ENCODE data around the gene NXPH1. TPM values are rescaled to one million over a fixed set of nuclear protein-coding genes. Genes with fewer than 3 reads are reported as not detected.

The NXPH1 gene
- total RNA-seq, result not detected in 2 replicates

DNA sequence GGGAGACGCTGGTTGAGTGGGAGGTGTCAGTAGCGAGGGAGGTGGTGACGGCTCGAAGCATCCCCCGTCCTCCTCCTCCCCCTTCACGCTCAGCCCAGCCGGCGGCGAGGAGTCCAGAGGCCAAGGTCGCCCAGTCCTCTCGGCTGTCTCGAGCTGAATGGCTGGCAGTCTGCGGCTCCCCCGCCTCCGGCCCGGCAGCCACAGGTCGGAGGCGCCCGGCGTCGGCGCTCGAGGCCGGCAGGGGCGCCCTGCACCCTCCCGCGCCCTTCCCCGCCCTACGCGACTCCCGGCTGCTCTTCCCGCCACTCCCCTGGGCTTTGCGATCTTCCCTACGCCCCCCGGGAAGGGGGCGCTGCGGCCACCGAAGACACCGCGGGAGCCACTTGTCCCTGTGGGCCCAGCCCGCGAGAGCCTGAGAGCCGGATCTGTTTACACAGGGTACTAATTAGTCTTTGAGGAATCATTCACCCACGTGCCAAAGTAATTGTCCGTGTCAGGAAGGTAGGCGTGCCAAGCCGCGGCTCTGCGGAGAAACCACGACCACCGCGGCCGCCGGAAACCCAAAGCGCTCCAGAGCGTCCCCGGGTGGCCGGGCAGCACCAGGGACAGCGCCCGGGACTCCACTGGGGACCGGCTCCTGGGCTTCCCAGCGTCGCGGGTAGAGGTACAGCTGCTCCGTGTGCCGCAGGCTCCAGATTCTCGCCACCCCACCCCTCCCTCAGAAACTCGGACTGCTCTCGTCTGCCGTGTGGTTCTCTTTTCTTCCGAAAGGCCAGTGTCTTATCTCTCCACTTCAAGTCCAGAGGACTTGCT, at the start of gene NXPH1:
NXPH1 (plus strand) TSS at position 133 of the 813 bp plus-strand sequence.
- no peak for DNase-seq (ENCODE audit: low read depth)

DNA sequence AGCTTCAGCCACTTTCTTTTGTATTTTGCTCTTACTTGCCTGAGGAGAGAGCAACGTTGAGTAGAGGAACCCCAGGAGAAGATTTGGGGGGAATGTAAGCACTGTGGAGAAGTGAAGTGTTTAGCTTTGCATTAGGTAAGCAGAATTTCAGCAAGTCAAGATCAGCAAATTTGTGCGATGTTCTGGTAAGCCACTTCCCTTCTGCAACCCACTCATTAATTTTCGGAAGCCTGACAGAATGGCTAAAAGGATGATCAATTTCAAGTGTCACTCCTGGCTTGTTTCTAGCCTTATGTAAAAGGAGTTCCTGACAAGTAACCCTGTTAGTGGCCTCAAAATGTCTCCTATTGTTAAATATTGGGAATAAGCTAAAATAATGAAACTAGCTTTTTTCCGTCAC, 48.5 kb upstream of the NXPH1 start:
- no peak for DNase-seq (ENCODE audit: low read depth)

DNA sequence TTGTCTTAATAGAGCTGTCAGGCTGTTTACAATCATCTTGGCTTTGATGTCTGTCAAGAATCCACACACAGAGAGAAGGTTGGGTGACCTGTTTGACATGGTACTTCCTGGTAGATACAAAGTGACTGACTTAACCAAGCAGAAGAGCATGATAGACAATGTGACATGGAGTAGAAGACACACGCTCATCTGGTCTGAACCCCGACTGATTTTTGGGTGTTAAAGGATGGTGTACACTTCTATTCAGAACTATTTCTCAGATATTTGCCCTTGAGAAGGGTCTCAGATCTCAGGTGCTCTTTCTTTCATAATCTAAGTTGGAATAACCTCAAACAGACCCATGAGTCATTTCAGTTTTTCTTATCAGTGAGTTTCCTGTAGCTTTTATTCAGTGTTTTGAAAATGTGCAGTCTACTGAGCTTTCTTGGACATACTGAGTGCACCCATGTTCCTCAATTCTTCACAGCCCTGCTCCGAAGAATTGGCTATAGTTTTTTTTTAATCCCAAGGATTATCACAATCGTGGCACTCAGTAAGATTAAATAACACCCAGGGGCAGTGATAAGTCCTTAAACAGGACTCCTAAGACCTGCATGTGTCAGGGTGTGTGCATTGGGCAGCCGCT, 46.4 kb upstream of the NXPH1 start:
- no peak for DNase-seq (ENCODE audit: low read depth)

DNA sequence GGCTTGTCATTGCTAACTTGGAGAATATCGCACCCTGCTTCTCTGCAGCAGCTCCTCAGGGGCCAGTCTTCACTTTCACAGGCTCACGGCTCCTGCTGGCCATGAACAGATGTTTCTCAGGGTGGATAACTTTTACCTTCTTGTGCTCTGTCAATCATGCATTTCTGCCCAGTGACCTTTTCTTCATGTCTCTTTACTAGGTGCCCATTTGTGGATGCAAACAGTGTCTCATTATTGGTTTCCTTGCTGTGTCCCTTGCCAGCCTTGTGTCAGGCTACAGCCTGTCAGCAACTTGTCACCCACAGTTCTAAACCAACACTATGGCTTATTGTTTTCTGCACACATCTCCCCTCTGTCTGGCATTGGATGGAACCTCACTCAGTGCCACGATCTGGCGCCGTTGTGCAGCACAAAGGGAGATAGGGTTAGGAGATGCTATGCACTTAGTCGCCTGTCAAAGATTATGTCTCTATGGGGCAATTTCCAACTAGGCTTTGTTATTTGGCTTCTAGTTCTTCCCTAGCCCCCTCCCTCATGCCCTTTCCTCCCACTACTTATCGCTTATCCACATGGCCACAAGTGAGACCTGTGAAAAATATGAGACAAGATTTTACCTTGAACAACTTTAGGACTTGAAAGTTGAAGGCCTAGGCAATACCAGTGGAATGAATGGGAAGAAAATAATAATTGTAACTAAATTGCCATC, 45.7 kb upstream of the NXPH1 start:
- no peak for DNase-seq (ENCODE audit: low read depth)

DNA sequence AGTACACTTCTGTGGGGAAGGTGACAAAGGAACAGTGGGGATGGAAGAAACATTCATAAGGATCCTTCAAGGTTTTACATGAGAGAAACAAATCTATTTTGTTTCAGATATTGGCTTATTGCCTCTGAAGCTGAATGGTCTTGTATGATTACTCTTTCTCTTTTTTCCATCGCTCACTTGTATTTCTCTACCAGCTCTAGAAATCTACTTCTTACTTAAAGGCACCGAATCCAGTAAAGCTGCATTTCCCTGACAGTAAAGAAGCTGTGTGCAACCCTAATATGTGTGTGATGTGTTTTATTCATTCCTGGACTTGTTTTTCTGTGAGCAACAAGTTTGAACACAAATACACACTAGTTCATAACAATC, 45.2 kb upstream of the NXPH1 start:
- no peak for DNase-seq (ENCODE audit: low read depth)

DNA sequence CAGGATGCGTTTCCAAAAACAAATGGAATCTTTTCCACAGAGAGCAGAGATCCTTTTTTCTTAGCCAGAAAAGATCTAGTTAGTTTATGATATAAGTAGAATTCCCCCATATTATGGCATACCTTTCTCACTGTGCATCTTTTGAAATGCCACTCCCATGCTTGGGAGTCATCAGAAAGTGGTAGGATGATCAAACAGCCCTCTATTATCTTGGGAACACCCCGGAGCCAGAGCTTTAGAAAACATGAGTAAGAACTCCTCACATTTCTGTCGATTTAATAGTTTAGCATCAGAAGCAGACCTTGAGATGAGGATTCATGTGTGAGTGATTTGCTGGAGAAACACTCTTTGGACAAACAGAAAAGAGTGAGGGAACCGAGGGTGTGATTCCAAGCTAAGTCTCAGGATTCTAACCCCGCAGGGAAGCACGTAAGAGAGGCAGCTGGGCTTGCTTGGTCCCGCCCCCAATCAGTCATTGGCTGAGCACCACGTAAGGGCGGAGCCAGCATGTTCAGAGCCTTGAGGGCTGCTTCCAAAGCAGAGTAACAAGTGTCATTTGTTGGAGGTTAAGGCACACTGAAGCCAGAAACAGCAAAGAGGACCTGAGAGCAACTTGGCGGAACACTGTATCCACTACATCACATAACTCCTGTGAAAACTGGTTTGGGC, 43.7 kb upstream of the NXPH1 start:
- peak; percentile 9 for DNase-seq (ENCODE audit: low read depth)

DNA sequence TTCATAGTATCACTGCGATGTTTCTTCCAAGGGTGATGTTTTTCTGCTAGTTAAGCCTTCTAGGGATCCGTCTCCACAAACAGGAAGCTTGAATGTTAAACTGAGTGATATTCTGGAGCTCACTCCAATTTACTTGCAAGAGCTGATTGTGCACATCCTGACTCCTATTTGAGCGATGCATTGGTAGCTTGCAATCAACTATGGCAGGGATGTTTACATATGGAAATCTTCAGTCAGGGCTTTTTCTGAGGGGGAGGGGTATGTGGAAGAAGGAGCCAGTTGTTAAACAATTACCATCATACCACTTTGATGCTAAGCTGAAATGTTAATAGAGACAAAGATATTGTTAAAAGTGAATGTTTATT, 43.2 kb upstream of the NXPH1 start:
- no peak for DNase-seq (ENCODE audit: low read depth)

DNA sequence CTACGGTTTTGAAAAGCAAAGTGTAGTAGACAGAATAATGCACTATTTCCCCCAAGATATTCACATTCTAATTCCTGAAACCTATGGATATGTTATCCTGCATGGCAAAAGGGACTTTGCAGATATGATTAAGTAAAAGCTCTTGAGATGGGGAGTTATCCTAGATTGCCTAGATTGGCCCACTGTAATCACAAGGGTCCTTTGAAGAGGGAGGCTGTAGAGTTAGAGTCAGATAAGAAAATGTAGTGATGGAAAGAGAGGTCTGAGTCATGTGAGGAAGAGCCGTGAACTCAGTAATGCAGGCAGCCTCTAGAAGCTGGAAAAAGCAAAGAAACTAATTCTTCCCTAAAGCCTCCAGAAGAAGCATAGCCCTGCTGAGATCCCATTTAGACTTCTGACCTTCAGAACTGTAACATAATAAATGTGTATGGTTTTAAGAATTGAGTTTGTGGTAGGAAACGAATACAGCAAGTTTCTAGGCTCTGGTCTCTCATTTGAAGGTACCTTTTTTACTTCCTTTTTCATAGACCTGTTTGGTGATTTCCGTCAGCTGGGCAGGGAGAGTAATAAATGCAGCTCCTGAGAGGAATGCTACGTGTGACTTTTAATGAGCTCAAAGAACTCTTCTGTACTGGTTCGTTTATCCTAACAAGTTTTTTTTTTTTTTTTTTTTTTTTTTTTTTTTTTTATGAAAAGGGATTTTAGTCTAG, 41.9 kb upstream of the NXPH1 start:
- DNase-seq (ENCODE audit: low read depth), result no peak

DNA sequence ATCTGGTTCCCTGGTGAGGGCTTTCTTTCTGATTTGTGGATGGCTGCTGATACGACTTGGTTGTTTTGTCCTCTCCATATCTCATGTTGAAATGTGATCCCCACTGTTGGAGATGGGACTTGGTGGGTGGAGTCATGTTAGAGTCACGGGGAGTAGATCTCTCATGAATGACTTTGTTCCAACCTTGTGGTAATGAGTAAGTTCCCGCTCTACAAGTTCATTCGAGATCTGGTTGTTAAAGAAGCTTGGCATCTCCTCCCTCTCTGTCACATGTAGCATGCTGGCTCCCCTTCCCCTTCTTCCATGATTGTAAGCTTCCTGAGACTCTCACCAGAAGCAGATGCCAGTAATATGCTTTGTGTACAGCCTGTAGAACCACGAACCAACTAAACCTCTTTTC, 37.1 kb upstream of the NXPH1 start:
- DNase-seq (ENCODE audit: low read depth), result no peak

DNA sequence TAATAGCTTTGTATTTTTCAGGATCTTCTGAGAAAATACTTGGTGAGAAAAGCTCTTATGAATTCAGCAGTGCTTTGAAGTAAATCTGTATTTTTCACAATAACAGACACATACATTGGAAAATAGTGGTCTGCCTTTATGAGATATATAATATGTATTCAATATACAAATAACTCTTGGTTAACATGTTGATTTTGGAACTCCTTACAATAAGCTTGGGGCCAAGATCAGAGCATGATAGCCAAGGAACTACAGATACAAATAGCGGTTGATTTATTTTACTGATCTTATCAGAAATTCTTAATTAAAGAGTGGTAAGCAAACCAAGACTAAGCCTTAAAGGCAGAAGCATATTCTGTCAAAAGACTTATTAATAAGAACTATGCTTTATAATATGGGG, 24.5 kb upstream of the NXPH1 start:
- no peak for DNase-seq (ENCODE audit: low read depth)

DNA sequence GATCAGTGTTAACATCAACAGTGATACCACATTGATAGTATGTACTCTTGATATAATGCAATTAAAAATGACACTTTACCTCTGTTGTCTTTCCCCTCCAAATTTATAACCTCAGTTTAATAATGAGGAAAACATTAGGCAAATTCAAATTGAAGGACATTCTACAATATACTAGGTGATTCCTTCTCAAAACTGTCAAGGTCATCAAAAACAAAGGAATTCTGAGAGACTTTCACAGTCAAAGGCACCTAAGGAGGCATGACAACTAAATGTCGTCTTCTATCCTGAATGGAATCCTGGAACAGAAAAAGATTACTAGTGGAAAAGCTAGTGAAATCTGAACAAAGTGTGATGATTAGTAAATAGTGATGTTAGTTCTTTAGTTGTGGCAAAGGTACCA, 22.3 kb upstream of the NXPH1 start:
- DNase-seq (ENCODE audit: low read depth), result no peak

DNA sequence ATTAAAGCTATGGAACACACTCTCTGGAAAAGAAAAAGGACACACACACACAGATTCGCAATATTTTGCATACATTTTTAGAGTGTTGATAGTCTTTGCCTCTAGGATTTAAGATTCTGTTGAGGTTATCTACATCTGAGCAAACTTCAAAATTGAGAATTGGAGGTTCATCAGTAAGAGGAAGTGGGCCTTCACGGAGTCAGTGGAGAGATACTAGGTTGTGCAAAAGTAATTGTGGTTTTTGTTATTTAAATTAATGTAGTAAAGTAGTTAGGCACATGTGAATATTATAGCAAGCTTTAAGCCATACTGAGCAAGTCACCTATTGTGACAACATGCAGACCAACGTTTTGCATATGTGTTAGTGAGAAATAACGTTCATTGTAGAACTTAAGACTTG, 19.8 kb upstream of the NXPH1 start:
- no peak for DNase-seq (ENCODE audit: low read depth)

DNA sequence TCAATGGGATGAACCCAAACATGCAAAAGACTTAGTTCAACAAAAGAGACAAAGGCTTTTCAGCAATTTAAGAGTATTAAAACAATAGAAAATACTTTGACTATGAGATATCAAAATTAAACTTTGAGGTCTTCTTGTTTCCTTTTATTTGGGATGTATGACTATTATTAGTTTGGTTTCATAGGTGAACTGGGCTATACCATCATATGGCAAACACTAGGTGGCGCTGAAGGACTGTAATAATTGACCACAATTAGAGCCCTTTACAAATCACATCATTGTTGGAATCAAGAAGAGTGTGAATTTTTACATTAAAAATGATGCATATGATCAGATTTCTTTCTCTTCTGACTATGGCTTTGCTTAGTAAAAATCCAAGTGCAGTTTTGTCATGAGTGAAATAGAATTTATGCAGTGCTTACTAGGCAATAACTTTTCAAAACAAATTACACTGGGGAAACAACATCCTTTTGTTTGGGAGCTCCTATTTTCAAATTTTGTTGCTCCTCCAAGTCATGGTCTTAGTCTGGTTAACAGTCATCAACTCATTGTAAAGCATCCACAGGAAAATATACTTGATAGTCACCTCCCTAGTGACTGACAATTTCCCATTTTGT, 14.7 kb upstream of the NXPH1 start:
- DNase-seq (ENCODE audit: low read depth), result peak; percentile 60

DNA sequence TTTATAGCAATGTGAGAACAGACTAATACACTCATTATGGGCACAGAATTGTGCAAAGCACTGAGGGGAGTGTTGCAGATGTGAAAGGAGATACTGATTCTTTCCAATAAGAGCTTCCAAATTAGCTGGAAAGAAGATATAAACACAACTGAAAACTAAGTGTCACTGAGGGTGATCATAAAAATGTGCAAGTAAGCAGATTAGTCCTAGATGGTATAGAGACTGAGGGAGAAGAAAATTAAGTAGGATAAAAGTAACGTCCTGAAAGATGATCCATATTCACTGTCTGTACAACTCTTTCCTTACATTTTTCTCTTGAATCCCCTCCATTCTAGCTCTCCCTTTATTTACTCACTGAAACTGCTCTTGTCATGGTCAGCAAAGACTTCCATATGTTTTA, 11.2 kb upstream of the NXPH1 start:
- no peak for DNase-seq (ENCODE audit: low read depth)

DNA sequence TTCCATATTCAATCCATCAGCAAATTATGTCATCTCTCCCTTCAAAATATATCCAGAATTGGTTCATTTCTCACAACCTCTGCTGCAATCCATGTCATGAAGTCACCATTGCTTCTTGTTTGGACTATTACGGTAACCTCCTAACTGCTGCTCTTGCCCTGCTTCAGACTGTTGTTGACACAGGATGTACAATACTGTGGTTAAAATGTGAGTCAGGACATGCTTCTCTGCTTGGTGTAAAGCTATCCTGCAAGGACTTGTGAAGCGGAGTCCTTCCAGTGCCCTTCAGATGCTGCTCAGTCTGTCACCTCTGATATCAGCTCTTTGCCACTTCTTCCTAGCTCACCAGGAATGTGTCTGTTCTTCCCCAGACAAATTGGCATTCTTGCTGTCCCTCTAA, 10.4 kb upstream of the NXPH1 start:
- DNase-seq (ENCODE audit: low read depth), result no peak

DNA sequence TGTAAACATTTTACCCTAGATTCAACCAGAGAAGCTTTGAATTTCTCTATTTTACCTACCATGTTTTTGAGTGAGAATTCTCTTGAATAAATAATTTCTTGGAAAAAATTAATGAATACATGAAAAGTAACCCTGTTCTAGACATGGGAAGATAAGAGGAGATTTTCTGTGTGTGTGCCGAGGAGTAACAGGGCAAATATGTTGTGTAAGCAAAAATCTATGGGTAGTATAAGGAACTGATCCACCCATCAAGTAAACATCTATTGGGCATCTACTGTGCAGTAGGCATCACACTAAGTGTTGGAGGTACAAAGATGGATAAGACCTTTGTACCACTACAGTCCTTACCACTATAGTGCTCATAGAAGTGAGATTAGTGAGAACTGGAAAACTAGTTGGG, 8.2 kb upstream of the NXPH1 start:
- no peak for DNase-seq (ENCODE audit: low read depth)

DNA sequence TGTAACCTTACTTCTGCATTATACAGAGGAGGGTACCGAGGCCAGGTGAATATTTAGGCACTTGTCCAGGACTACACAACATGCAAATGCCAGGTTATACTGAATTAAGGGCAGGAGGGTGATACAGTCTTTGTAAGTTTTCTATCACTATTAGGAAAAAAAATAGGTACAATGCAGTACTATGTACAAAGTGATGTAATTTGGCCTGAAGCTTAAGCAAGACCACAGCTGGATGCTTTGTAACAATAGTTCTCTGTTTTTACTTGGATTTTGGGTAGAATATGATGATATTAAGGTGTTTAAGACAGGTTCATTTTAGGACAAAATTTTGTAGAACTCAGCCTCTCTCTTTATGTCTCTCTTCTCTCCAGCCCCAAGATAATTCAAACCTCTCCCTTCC, 2.8 kb upstream of the NXPH1 start:
- no peak for DNase-seq (ENCODE audit: low read depth)

DNA sequence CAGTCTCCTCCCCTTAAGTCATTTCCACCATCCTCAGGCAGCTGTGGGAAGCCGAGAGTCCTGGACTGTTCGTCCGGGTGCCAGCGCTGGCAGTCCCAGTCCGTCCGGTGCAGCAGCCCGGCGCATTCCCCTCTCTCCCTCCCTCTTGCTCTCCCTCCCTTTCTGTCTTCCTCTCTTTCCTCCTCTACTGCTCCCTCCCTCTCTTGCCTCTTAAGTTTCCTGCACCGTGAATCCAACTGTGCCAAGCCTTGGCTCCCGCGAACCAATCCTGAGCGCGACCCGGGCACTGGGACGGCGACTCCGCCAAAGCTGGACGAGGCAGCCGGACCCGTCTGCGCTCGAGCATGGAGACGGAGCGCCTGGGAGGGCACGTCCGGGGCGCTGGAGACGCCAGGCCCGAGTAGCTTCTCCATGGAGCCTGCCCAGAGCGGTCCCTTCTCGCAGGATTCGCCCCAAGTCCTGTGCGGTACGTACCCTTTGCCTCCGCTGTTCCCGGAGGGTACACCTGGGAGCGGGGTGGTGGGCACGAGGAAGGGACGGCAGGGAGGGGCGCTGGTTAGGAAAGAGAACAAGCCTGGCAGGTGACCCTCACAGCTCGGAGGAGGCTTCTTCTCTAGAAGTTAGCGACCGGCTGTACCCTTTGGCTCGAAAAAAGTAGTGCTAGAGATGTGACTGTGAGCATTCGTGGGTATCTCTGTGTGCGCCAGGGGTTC, 1.0 kb downstream of the NXPH1 start:
- DNase-seq (ENCODE audit: low read depth), result no peak

DNA sequence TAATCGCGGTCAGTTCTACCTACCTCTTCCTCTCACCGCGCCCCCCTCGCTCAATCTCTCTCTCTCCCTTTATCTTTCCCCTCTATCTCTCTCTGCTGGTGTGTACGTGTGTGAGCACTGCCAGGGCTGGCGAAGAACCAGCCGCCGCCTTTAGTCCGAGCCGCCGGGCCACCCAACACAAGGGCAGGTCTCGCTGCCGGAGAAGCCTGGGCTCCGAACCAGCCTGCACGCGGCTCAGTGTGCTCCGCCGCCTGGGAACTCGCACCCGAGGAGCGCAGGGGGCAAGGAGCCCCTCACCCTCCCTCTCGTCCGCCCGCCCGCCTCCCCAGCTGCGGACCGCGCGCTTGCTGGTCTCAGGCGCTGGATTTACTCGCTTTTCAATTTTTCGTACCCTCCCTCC, 1.7 kb downstream of the NXPH1 start:
- DNase-seq (ENCODE audit: low read depth), result no peak

DNA sequence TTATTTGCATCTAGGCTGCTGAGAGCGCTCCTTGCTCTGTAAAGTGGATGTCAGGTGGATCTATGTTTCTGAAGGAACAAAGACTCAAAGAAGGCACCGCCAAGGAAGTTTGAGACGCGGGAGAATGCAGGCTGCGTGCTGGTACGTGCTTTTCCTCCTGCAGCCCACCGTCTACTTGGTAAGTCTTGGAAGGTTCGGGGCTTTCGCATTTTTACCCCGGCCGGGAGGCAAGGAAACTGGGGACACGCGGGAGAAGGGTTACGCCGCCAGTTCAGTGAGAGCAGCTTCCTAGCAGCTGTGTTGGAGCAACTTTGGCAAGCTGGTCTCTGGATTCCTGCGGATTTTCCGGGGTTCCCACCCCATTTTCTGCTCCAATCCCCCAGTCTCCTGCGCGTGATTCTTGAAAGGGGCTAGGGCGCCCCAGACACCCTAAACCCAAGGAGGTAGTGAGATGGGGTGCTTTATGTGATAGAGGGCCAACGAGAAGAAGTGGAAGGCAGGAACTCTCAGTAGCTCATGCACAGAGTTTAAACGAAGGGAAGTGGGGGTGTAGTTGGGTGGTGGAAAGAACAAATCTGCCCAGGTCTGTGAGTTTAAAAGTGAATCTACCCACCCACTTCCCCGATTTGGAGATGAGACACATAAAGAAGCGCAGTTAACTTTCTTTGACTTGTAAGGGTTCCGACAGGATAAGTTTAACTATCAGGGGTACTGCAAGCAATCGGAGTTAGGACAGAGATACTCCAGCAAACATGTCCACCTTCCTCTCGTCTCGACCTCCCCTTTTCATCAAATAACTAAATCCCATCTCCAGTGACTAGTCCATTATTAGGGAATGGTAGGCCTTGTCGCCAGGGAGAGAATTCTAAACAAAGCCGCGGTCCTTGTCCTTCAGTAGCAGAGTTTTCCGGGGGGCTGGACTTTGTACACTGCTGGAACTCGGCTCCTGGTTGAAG, 2.5 kb downstream of the NXPH1 start:
- DNase-seq (ENCODE audit: low read depth), result no peak
